NCI-H1092 treated with DMSO at 0.1 percent for 48 hours (cell line): Measurements from ENCODE around the gene FGF14.

ENCODE experiments used
- DNase-seq: peaks from one replicate; lab custom pipeline; 2025; lab: John Stamatoyannopoulos, UW

FGF14 gene

DNA sequence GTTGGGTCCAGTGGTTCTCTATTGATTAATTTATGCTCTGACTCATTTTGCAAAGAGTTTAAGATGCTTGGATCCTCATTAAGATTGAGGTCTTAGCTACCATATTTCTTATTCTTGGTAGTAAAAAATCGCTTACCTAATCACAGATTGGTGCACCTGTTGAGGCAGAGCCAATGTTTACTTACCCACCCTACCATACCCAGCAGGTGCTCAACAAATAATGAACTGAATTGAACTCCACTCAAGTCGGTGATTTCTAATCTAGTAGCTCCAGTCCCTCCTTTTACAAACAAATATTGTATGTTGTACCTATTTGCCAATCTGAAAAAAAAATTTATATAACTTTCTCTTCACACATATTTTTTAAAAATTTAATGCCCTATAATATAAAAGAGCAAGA is 361.0 kb downstream of the FGF14 start:
- peak; percentile 82 for DNase-seq

DNA sequence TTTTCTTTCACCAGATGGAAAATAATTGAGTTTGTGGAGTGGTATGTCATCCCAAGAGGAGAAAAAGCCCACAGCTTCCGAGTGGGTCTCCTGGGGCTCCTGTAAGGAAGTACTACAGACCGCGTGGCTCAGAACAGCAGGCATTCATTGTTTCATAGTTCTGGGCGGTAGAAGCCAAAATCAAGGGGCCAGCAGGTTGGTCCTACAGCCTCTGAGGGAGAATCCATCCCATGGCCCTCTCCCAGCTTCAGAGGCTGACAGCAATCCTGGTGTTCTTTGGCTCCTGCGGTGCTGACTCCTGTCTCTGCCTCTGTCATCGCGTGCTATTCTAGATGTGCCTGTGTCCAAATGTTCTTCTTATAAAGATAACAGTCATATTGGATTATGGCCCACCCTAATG is 362.6 kb downstream of the FGF14 start:
- no peak for DNase-seq

DNA sequence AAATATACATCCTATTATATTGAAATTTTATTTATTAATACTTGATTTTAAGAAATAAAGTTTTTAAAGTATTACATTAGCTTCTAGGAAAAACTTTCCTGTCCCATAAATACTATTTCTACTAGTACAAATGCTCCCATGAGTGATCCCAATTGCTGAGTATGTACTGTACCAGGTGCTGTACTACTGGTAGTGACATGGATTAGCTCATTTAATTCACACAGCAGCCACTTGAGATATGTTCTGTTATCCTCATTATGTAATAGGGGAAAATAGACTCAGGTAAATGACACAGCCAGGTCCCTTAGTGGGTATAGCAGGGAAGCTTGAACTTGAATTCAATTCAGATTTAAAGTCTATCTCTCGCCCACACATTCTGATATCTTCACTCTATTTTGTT is 363.1 kb downstream of the FGF14 start:
- DNase-seq = peak; percentile 12

DNA sequence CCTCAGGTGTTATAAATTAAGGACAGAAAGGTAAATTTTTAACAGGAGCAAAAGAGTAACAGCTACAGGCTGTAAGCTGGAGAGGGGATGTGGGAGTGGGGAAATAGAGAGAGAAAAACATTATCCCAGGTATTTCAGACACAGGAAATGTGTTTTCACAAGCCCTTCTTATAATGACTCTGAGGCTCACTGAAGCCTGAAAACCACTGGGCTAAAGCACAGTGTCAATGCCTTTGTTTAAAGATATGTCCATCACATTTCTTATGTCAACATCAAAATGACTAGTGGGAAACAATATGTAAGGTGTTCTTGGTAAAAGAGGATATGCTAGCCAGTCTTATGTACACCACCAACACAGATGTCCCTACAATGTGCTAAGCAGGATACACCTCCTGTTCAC is 365.9 kb downstream of the FGF14 start:
- DNase-seq = peak; percentile 79

DNA sequence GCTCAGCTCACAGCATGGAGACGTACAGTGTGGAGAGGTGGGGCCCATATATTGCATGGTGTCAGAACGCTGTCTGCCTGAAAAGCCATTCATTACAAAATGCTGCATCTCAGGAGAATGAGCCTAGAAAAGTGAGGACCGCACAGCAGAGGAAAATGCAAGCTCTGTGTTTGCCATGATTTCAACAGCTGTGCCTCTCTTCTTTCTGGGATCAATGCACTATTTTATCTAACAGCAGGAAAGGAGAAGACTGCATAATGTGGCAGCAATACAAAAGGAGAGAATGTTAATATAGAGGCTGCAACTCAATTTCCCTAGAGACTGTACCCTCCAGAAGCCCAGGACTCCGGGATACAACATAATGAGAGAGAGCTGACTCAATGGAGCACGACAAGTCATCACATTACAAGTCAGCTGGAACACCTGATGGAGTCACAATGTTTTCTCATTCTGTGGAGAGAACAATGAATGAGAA is 368.0 kb downstream of the FGF14 start:
- DNase-seq = peak; percentile 89

DNA sequence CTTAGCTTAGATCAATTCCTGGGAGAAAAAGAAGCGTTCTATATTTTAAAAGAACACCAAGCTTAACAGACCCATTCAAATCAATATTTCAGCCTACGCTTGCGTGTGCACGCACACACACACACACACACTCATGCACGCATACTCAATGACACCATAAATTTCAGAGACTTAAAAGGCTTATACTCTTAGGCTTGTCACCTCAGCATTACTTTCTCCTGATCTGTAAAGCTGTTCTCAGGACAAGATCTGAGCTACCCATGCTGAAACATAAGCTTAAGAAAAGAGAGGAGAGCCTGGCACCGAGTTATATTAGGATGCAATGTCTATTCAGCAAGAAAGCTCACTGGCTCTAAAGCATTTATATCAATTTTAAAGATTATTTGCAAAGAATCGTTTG is 368.5 kb downstream of the FGF14 start:
- DNase-seq = peak; percentile 76

DNA sequence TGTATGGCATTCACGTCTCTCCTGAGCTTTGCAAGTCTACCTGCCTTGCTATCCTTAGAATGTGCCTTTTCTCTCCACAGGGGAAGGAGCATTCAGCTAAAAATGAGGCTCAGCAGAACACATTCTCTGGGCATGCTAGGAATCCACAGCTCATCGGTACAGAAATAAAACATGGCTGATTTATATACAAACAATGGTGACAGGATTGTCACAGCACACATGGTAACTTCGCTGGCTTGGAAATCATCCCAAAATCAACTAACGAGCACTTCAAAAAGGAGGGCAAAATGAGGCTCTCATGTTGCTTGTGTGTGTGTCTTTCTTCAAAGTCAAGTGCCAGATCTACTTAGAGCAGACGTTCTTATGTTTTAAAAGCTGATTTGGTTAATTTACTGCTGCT is 373.0 kb downstream of the FGF14 start:
- peak; percentile 86 for DNase-seq

DNA sequence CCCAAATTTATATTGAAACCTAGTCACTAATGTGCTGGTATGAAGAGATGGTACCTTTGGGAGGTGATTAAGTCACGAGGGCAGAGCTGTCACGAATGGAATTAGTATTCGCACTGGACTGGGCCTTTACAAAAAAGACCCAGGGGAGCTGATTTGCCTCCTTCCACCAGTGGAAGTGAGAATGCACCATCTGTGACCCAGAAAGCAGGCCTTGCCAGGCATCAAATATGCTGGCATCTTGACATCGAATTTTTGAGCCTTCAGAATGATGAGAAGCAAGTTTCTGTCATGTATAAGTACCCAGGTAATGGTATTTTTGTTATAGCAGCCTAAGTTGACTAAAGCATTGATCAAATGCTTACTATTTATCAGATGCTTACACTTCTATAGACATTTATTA is 373.6 kb downstream of the FGF14 start:
- DNase-seq = no peak

DNA sequence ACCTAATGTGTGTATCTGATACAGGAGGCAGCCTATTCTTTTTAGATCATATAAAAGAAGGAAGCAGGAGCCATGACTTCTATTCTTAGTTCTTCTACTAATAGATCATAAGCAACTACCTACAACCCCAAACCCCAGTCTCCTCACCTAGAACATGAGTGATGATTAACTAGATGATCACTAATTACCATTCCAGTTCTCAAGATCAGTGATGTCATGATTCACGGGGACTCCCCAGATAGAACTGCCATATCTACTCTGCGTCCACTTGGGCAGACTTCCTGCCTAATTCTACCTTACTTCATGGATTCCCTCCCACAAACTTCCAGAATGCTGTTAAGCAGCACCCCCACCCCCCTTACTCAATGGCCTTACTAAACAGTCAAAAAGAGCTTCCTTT is 380.1 kb downstream of the FGF14 start:
- no peak for DNase-seq

DNA sequence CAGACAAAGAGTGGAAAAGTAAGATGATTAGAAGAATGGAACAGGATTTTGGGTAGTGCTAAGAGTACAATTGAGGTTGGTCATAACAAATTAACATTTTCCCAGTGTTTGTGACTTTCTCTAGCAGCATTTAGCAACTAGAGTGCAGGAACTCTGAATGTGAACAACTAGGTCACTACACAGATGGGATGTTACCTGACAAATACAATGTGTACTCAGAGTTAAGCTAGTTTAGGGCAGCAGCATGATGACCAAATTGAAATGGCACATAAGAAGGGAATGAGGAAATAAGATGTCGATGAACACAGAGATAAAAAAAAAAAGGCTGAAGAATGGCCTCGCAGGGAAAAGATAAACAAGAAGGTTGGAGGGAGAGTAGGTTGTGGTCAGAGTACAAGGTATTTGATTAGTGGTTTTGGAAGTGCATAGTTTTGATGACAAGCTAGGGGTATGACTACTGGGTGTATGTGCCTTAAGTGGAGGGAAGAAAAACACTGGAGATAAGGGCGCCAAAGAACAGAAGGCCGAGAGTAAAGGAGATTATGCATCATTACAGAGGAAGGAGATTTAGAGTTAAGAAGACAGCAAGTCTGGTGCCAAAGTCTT is 381.1 kb downstream of the FGF14 start:
- DNase-seq = no peak

DNA sequence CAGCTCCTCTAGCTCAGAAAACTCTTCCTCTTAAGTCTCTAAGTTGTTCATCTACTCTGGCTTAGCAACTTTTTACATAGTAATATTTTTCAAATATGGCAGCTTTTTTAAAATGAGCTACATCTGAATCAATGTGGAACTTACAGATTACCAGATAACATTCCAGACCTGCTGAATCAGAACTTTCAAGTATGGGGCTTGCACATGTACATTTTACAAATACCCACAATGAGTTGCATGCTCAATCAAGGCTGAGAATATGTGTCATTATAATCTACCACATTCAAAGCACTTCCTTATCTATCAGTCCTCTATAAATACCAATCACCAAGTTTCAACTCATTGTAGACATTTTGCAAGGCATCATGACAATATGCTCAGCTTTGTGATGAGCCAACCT is 383.1 kb downstream of the FGF14 start:
- DNase-seq = no peak

DNA sequence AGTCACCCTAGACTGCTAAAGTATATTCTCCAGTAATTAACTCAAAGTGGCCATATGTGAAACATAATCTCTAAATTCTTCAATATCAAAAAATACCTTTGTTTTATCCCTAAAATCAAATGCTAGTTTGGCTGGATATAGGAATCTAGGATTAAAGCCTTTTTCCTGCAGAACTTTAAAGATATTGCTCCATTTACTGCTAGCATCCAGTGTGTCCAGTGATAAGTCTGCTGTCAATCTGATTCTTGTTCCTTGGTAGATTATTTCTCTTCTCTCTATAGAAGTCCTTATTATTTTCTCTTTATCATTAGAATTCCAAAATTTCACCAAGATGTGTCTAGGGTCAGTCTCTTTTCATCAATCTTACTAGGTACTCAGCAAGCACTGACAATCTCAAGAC is 384.6 kb downstream of the FGF14 start:
- DNase-seq = peak; percentile 29

DNA sequence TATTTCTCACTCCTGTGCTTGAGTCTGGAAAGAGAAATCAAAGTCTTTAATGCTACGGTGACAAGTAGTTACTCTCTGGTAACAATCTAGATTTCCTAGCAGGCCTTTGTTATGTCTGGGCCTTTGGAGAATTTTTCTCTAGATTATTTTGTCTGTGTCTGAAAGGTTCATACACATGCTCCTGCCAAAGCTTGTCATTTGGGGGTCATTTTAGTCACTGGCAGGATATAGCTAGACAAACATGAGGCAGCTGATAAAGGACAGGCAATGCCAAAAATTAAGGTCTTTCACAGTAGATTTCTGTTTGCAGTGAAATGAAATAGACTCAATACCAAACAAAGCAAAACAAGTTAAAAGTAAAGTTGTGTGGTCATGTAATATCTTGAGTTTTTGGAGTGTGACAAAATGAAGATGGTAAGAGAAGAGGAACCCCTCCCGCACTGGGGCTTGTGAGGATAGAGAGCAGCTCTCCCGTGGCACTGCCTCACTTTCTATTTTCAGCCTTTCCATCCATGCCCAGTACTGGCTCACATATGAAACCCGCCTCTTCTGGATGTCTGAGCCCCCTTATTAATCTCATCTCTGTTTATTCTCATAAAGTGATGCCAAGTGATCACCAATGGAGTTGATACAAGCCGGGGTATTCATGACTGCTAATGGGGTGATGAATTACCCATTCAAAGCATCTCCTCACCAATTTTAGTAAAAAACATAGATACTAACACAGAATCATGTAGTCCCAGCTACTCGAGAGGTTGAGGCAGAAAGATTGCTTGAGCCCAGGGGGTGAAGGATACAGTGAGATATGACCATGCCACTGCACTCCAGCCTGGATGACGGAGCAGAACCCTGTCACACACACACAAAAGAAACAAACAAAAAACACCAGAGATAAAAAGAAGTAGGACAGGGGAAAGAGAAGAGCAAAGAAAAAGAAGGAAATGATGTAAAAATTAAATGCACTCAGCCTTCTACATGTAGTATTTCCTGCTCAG is 389.3 kb downstream of the FGF14 start:
- DNase-seq = peak; percentile 86

DNA sequence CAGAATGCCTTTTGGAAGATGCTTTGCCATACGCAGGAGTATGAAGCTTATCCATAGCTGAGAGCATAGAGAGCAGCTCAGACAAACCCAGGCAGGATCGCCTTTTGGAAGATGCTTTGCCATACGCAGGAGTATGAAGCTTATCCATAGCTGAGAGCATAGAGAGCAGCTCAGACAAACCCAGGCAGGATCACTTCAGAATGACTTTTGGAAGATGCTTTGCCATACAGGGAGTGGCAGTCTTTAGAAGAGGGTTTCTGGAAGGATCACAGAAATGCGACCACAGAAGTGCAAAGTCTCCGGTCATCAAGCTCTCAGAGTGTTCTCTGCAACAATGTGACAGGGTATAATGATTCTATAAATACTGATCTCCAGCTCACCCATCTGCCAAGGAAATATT is 390.4 kb downstream of the FGF14 start:
- DNase-seq = peak; percentile 35

DNA sequence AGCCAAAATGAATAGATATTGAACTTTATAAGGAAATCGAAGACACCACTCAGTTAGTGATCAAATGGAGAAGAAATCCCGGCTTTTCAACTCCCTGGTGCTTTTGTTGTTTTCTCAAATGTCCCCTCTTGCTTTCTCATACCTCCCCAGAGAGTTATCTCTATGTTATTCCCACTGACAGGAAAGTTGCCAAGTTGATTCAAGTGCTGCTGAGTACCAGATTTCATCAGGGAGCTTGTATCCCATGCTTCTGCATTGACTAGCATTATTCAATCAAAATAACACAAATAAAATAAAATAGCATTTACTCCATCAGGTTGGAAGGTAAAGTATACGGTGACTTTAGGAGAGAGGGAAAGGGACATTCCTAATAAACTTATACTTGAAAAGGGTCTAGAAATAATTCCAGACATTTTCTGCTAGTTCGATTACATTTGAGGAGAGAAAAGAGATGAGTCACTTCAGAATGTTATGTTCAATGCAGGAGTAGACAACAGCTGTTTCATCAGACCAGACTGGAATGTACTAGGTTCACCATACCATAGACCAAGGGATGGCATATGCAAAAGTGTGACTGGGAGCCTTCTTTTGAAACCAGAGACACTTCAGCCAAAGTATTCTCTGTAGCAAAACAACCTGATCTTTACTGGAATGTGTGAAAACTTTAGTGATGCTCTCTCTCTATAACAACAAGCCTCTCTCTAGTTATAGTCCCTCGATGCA is 397.8 kb downstream of the FGF14 start:
- DNase-seq = peak; percentile 30

DNA sequence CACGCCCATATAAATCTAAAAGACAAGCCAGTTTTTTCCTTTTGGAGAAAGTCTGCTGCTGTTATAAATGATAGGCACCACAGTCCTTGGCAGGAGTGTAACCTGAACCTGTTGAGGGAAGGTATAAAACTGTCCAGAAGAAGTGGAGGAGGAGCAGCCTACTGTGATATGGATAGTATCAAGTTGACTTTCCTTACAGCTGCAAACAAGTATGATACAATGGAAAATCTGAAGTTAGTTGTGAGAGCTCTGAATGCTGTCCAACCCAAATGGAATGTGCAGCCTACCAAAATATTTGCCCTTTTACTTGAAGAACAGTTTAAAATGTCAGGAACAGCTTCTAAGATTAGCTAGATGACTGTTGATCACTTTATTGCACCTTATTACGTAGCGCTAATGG is 399.6 kb downstream of the FGF14 start:
- no peak for DNase-seq

DNA sequence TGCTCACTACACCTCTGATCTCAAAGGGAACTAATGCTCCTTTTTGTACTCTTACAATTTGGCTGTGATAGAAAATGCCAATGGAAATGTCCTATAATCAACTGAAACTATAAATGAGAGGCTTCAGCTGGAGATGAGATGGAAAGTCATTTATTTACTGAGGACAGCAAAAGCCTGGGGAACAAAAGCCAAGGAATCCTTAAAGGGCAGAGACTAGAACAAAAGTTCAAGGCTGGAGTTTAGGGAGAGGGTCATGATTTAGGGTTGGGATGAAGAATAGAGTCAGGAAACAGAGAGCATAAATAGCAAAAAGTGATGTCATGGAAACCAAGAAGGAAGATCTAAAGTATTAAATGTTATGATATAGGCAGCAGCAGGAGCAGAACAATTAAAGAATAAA is 401.1 kb downstream of the FGF14 start:
- DNase-seq = no peak

DNA sequence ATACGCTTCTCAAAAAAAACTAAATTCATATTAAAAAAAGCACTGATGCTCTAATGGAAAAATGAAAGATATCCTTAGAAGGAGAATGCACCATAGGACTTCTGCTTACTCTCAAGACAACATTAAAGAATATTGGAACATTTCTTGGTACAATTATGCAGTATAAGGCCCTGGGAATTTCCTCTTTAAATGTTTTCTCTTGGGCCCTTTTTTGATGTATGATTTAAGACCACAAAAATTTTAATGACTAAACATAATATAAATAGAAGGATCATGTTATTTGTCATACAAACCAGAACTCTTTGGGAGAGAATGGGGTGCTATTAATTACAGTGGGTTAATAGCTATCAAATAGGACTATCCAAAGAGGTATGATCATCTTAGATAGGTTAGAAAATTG is 403.7 kb downstream of the FGF14 start:
- DNase-seq = no peak

DNA sequence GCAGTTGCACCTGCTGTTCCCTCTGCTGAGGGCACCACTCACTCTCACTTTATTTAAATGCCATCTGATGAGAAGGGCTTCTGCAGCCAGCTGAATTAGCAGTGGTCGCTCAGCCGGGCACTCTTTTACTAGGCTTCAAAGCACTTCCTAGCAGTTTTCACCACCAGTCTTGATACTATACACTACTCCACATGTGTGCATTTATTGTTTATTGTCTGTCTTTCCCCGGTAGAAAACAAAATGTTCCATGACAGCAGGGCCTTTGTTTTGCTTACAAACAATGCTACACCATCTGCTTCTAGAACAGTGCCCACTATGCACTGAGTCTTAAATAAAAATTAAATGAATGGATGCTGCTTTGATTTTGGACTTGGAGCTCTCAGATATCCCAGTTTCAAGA is 404.9 kb downstream of the FGF14 start:
- DNase-seq = peak; percentile 5

DNA sequence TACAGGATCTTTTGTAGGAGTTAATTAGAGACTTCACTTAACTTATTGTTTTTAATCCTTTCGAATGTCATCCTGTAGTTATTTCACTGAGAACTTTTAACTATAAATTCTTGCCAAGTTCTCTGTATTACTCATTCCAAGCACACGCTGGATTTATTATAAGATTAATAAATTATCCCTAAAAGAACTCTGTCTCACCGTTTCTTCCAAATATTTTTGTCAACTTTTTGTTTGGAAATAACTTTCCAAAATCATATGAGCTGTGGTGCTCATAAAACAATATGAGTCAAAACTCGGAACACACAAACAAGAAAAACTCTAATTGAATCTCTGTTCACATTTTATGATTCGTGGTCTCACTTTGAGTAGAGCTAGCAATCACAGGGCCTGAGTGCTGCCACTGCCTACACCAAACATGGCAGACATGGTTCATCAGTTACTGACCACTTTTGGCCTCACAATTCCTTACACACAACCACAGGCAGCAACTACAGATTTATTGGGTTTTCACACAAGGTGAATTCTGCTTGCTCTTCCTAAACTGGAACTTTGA is 412.0 kb downstream of the FGF14 start:
- DNase-seq = no peak

DNA sequence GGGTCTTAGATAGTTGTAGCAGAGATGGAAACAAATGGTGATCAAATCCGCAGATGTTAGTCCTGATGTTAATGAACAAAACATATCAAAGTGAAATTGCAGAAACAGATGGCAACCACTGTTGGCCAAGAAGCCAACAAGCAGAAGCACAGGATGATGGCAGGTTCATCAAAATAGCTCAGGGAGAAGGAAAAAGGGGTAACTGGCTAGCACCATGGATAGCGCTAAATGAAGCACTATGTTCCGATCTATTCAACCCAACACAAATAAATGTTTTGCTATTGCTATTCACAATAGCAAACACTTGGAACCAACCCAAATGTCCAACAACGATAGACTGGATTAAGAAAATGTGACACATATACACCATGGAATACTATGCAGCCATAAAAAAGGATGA is 413.7 kb downstream of the FGF14 start:
- no peak for DNase-seq

DNA sequence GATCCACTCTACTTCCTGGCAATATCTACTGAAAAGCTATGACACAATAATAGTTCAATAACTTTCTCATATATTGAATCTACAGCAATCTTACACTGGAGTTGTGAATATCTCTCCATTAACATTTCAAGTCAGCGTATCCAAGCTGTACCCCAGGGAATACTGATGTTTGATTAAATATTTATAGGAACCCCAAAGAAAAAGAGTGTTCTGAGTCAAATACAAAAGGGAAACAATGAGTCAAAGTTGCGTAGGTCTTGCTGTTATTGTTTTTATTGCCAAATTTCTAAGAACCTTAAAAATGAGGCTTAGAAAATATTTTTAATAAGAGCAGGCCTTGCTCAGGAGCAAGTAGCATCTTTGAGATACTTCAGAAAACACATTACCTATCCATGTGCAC is 415.5 kb downstream of the FGF14 start:
- DNase-seq = no peak
